DOHH2 (cell line): Measurements from ENCODE around the gene ADAMTSL1.

Experiments used
- EZH2phosphoT487 ChIP-seq: fragments of 200-600 bp; sonication (generic); IDR thresholded peaks from 2 replicates; pipeline ENCODE4 v1.6.1; 2017; ENCODE audit warnings: borderline replicate concordance, mild to moderate bottlenecking, antibody characterized with exemption, low read length, moderate library complexity, mixed read lengths
- TF ChIP-seq, protein P1 (sequence below): fragments of 200-600 bp; sonication (generic); IDR thresholded peaks from one replicate; pipeline ENCODE4 v1.5.1; 2014; ENCODE audit warnings: antibody characterized with exemption, mild to moderate bottlenecking, low read depth, low read length; ENCODE audit not compliant: poor library complexity, severe bottlenecking

- TF ChIP-seq, protein P1, sequence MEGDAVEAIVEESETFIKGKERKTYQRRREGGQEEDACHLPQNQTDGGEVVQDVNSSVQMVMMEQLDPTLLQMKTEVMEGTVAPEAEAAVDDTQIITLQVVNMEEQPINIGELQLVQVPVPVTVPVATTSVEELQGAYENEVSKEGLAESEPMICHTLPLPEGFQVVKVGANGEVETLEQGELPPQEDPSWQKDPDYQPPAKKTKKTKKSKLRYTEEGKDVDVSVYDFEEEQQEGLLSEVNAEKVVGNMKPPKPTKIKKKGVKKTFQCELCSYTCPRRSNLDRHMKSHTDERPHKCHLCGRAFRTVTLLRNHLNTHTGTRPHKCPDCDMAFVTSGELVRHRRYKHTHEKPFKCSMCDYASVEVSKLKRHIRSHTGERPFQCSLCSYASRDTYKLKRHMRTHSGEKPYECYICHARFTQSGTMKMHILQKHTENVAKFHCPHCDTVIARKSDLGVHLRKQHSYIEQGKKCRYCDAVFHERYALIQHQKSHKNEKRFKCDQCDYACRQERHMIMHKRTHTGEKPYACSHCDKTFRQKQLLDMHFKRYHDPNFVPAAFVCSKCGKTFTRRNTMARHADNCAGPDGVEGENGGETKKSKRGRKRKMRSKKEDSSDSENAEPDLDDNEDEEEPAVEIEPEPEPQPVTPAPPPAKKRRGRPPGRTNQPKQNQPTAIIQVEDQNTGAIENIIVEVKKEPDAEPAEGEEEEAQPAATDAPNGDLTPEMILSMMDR = no peak
- TF ChIP-seq EZH2phosphoT487 = no peak
Observed at GRCh38 chr9:18834740-18835361, 360.9 kb downstream of the ADAMTSL1 start.
